OCI-LY3 (cell line): ENCODE measurements around the gene DDX24.

Experiments used
- H2AFZ ChIP-seq: fragments of 200-600, 300-600 bp; shearing (Covaris generic); 2 replicates; pipeline ENCODE4 v1.6.0; 2014; ENCODE audit warnings: antibody characterized with exemption, low read depth, low read length
- H3K27ac ChIP-seq: fragments of 200-600, 300-600 bp; sonication (generic); 2 replicates; pipeline ENCODE4 v1.5.1; 2014; ENCODE audit warnings: mild to moderate bottlenecking, low read length, moderate library complexity, mixed read lengths
- H3K27me3 ChIP-seq: fragments of 200-600, 300-600 bp; sonication (generic); 2 replicates; pipeline ENCODE4 v1.6.1; 2014; ENCODE audit warnings: low read depth, low read length, mixed read lengths
- H3K36me3 ChIP-seq: fragments of 200-600, 300-600 bp; sonication (generic); replicated peaks from 2 replicates; pipeline ENCODE3; 2014; ENCODE audit warnings: low read depth, low read length, mixed read lengths
- H3K4me1 ChIP-seq: fragments of 300-600, 200-600 bp; sonication (generic); 2 replicates; pipeline ENCODE4 v1.6.1; 2014; ENCODE audit warnings: low read length, mixed read lengths
- H3K4me2 ChIP-seq: fragments of 200-600, 300-600 bp; sonication (generic); 2 replicates; pipeline ENCODE4 v1.6.1; 2014; ENCODE audit warnings: low read length, mixed read lengths
- H3K4me3 ChIP-seq: fragments of 300-600, 200-600 bp; sonication (generic); 2 replicates; pipeline ENCODE4 v1.5.1; 2014; ENCODE audit warnings: antibody characterized with exemption, mild to moderate bottlenecking, low read length, moderate library complexity
- H3K79me2 ChIP-seq: fragments of 300-600, 200-600 bp; shearing (Covaris generic); 2 replicates; pipeline ENCODE4 v1.6.1; 2014; ENCODE audit warnings: mild to moderate bottlenecking, low read length, mixed read lengths
- H3K9ac ChIP-seq: fragments of 300-600, 200-600 bp; shearing (Covaris generic); 2 replicates; pipeline ENCODE4 v1.6.0; 2014; ENCODE audit warnings: mild to moderate bottlenecking, low read length, moderate library complexity
- H3K9me3 ChIP-seq: fragments of 200-600, 300-600 bp; shearing (Covaris generic); 2 replicates; pipeline ENCODE4 v1.6.1; 2014; ENCODE audit warnings: low read length, mixed read lengths; ENCODE audit not compliant: insufficient read depth
- H4K20me1 ChIP-seq: fragments of 200-600, 300-600 bp; sonication (generic); 2 replicates; pipeline ENCODE4 v1.6.1; 2016; ENCODE audit warnings: low read length, mixed read lengths; ENCODE audit not compliant: insufficient read depth
- EZH2phosphoT487 ChIP-seq: fragments of 200-600 bp; shearing (Covaris generic); IDR thresholded peaks from 2 replicates; pipeline ENCODE4 v1.6.1; 2018; ENCODE audit warnings: antibody characterized with exemption, mixed run types, low read depth
- TF ChIP-seq, protein P1 (sequence below): fragments of 200-600, 300-600 bp; sonication (generic); IDR thresholded peaks from 2 replicates; pipeline ENCODE4 v1.5.1; 2014; ENCODE audit warnings: antibody characterized with exemption, low read length, low read depth

Gene DDX24

DNA sequence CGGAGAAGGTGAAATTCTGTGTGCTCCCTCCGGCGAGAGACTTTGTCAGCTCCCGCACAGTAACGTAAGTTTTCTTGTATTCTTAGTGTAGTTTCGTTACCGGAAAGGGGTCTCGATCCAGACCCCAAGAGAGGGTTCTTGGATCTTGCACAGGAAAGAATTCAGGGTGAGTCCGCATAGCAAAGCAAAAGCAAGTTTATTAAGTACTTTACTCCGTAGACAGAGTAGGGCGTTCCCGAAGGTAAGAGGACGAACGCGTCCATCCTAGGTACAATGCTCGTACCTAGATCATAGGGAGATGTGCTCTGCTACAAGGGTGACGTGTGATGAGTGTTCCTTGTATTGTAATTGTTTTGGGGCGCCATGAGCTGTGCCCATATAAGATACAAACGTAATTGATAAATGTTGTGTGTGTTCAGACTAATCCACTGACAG lies 401 bp upstream of the DDX24 start:
- 0 out of 2 replicates have a peak, but pooled peaks cover 4% of the 10 kb centered on the region for H3K9me3 ChIP-seq
- TF ChIP-seq, protein P1, sequence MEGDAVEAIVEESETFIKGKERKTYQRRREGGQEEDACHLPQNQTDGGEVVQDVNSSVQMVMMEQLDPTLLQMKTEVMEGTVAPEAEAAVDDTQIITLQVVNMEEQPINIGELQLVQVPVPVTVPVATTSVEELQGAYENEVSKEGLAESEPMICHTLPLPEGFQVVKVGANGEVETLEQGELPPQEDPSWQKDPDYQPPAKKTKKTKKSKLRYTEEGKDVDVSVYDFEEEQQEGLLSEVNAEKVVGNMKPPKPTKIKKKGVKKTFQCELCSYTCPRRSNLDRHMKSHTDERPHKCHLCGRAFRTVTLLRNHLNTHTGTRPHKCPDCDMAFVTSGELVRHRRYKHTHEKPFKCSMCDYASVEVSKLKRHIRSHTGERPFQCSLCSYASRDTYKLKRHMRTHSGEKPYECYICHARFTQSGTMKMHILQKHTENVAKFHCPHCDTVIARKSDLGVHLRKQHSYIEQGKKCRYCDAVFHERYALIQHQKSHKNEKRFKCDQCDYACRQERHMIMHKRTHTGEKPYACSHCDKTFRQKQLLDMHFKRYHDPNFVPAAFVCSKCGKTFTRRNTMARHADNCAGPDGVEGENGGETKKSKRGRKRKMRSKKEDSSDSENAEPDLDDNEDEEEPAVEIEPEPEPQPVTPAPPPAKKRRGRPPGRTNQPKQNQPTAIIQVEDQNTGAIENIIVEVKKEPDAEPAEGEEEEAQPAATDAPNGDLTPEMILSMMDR = no peak
- TF ChIP-seq EZH2phosphoT487 = no peak
- no peaks in the 10 kb centered on the region for H3K27me3 ChIP-seq
- peak overlapping the region; percentile 78 for H3K4me2 ChIP-seq
- H3K4me3 ChIP-seq = peak overlapping the region; percentile 86
- H2AFZ ChIP-seq = peak overlapping the region; percentile 67
- H3K27ac ChIP-seq = no peak overlapping the region
- H3K79me2 ChIP-seq = peaks cover 52% of the 10 kb centered on the region
- peak overlapping the region; percentile 92 for H3K9ac ChIP-seq
- H4K20me1 ChIP-seq = peaks cover 32% of the 10 kb centered on the region
- peaks cover 16% of the 10 kb centered on the region for H3K4me1 ChIP-seq
- H3K36me3 ChIP-seq = peaks cover 34% of the 10 kb centered on the region

DNA sequence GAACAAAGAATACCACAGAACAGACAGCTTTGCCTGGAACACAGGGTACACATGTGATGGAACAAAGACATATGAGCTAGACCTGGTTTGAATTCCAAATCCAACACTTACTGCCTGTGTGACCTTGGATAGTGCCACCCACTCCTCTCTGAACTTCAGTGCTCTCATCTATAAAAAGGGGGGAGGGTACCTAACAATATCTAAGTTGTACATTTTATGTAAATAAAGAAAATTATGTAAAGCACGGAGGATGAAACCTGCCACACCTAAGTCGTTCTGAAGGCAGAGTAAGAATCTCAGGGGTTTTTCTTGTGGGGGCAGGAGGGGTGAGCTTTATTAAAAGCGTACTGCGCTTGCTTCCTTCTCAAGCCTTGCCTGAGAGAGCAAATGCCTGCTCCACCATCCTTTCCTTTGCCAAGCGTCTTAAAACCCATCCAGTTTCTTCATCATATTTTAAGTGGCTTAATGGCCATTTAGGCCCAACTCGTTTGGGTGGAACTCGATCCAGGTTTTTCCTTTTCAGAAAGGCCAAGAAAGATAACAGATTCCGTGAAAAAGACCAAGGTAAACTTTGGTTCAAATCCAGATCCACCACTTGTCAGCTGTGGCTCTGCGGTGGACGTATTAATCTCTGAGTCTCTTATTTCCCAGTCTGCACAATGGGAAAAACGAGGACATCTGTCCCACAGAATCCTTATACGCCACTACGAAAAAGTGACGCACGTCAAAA lies 946 bp downstream of the DDX24 start:
- no peak for TF ChIP-seq EZH2phosphoT487
- TF ChIP-seq, protein P1 = no peak
- Histone ChIP-seq H3K27ac (peak overlapping the region; percentile 54), H3K4me1 (peaks cover 16% of the 10 kb centered on the region), H3K9ac (peak overlapping the region; percentile 92), H3K4me3 (peak overlapping the region; percentile 86), H3K79me2 (peaks cover 66% of the 10 kb centered on the region), H3K27me3 (no peaks in the 10 kb centered on the region), H2AFZ (no peak overlapping the region), H3K4me2 (peak overlapping the region; percentile 98), H3K9me3 (peaks cover 15% of the 10 kb centered on the region), H3K36me3 (peaks cover 47% of the 10 kb centered on the region), H4K20me1 (peaks cover 37% of the 10 kb centered on the region)

DNA sequence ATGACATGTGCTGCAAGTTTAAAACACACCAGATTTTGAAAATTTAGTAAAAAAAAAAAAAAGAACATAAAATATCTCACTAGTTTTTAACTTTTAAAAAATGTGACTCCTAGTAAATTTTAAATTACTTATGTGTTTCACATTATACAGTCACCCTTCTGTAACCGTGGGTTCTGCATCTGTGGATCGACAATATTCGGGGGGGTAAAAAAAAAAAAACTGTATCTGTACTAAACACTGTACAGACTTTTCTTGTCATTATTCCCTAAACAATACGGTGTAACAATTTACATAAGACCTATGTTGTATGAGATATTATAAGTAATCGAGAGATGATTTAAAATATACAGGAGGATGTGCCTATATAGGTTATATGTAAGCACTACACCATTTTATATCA lies 3.2 kb downstream of the DDX24 start:
- no peak overlapping the region for H3K4me3 ChIP-seq
- no peaks in the 10 kb centered on the region for H3K27me3 ChIP-seq
- H4K20me1 ChIP-seq = peaks cover 40% of the 10 kb centered on the region
- no peak overlapping the region for H3K27ac ChIP-seq
- H3K36me3 ChIP-seq = peaks cover 61% of the 10 kb centered on the region
- peaks cover 16% of the 10 kb centered on the region for H3K4me1 ChIP-seq
- H3K9ac ChIP-seq = no peak overlapping the region
- H3K79me2 ChIP-seq = peaks cover 88% of the 10 kb centered on the region
- H2AFZ ChIP-seq = no peak overlapping the region
- no peak for TF ChIP-seq EZH2phosphoT487
- TF ChIP-seq, protein P1 = no peak
- no peak overlapping the region for H3K4me2 ChIP-seq
- peaks cover 23% of the 10 kb centered on the region for H3K9me3 ChIP-seq

DNA sequence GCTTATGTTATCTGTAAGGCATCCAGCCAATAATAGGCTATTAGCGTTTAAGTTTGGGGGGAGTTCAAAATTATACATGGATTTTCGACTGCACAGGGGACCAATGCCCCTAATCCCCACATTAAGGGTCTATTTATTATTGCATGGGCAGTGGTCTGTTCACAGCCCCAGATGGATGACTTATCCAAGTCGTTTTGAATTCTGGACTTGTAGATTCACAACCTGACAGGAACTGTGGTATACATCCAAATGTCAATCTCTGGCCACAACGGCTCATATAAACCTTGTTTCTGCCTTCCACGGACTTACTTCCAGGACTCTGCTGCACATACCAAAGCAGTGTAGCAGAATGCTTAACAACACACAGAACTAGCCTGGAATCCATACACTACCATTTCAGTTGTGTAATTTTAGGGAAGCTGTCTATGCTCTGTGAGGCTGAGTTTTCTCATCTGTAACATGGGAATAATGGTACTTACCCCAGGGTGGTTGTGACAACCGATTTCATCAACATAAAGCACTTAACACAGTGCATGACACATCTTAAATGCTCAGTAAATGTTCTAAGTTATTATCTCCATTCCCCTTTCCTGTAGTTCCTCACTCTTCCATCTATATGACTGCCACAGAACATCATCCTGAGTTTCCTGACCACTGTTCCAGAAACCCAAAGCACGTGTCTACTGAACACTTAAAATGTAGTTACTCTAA lies 3.7 kb downstream of the DDX24 start:
- H3K79me2 ChIP-seq = peaks cover 94% of the 10 kb centered on the region
- H3K4me1 ChIP-seq = peaks cover 16% of the 10 kb centered on the region
- TF ChIP-seq EZH2phosphoT487 = no peak
- TF ChIP-seq, protein P1 = no peak
- peaks cover 23% of the 10 kb centered on the region for H3K9me3 ChIP-seq
- no peak overlapping the region for H3K9ac ChIP-seq
- H2AFZ ChIP-seq = no peak overlapping the region
- H3K27me3 ChIP-seq = no peaks in the 10 kb centered on the region
- H3K36me3 ChIP-seq = peaks cover 60% of the 10 kb centered on the region
- H3K27ac ChIP-seq = no peak overlapping the region
- H3K4me2 ChIP-seq = no peak overlapping the region
- peaks cover 40% of the 10 kb centered on the region for H4K20me1 ChIP-seq
- H3K4me3 ChIP-seq = no peak overlapping the region
